ENCODE measurements around the gene TOP3A. TPM values are rescaled to one million over a fixed set of nuclear protein-coding genes. Genes with fewer than 3 reads are reported as not detected.
"Not testable (repeated sequence)": the region's sequence is repeated elsewhere in the genome, so short reads cannot be mapped to it uniquely, and the experiment has no call there.

TOP3A gene, protein sequence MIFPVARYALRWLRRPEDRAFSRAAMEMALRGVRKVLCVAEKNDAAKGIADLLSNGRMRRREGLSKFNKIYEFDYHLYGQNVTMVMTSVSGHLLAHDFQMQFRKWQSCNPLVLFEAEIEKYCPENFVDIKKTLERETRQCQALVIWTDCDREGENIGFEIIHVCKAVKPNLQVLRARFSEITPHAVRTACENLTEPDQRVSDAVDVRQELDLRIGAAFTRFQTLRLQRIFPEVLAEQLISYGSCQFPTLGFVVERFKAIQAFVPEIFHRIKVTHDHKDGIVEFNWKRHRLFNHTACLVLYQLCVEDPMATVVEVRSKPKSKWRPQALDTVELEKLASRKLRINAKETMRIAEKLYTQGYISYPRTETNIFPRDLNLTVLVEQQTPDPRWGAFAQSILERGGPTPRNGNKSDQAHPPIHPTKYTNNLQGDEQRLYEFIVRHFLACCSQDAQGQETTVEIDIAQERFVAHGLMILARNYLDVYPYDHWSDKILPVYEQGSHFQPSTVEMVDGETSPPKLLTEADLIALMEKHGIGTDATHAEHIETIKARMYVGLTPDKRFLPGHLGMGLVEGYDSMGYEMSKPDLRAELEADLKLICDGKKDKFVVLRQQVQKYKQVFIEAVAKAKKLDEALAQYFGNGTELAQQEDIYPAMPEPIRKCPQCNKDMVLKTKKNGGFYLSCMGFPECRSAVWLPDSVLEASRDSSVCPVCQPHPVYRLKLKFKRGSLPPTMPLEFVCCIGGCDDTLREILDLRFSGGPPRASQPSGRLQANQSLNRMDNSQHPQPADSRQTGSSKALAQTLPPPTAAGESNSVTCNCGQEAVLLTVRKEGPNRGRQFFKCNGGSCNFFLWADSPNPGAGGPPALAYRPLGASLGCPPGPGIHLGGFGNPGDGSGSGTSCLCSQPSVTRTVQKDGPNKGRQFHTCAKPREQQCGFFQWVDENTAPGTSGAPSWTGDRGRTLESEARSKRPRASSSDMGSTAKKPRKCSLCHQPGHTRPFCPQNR
- total RNA-seq (2014; rRNA removed; shearing (Covaris generic)), result 29.3 and 35.3 TPM in 2 replicates
- polyA plus RNA-seq (2014; cell fraction: nucleus; rRNA removed), result 38.3 and 73.9 TPM in 2 replicates

GRCh38 chr17:18314731-18315561 lies at the start of gene TOP3A, which contains the start of gene SMCR8:
Gene TOP3A (minus strand): TSS chr17:18314994. CDS start chr17:18314778, 216 bp downstream.
Gene SMCR8 (plus strand): TSS chr17:18315293. CDS start chr17:18315790, 497 bp downstream.
- DNase-seq (ENCODE audit: extremely low read depth, low read depth), result peak; percentile 97

GRCh38 chr17:18364166-18364565 lies 49.4 kb upstream of the TOP3A start:
- no peak for DNase-seq (ENCODE audit: extremely low read depth, low read depth)

GRCh38 chr17:18363101-18364049 lies 48.6 kb upstream of the TOP3A start, which contains the start of gene SHMT1:
Gene SHMT1 (minus strand): TSS chr17:18363550. CDS start chr17:18355981, 7,569 bp downstream.
- DNase-seq (ENCODE audit: extremely low read depth, low read depth), result peak; percentile 89

DNA sequence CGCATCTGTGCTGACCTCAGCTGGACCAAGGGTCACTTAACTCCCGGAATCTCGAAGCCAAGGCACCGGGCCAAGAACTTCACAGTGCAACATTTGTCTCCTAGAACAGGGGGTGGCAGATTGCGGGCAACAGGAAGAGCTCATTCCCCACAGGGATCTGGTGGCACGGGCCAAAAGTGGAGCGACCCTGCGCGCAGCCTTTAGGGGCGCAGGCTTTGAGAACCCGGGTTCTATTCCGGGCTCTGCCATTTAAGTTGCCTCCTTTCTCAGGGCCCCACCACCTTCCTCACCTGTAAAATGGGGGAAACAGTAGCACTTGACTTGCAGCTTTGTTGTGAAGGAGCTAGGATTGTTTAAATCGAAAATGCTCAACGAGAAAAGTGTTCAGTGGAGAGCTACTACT lies 47.9 kb upstream of the TOP3A start:
- no peak for DNase-seq (ENCODE audit: extremely low read depth, low read depth)

- no peak for DNase-seq (ENCODE audit: extremely low read depth, low read depth)
Measured at GRCh38 chr17:18361837-18362697, 47.3 kb upstream of the TOP3A start.

DNA sequence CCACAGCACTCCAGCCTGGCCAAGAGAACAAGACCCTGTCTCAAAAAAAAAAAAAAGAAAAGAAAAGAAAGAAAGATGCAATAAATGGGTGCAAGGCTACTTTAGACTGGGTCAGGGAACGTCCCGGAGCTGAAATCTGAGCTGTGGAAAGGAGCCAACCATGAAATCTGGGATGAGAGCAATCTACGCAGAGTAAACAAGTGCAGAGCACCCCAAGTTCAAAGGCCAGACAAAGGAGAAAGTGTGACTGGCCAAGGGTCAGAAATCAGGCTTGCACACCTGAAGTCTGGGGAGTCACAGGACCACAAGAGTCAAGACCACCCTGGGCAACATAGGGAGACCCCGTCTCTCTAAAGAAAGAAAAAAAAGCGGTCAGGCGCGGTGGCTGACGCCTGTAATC lies 45.7 kb upstream of the TOP3A start:
- DNase-seq (ENCODE audit: extremely low read depth, low read depth), result no peak

- DNase-seq (ENCODE audit: extremely low read depth, low read depth), result no peak
Measured at GRCh38 chr17:18356624-18357023, 41.8 kb upstream of the TOP3A start.

GRCh38 chr17:18353541-18353940 lies 38.7 kb upstream of the TOP3A start:
- no peak for DNase-seq (ENCODE audit: extremely low read depth, low read depth)

GRCh38 chr17:18344021-18344420 lies 29.2 kb upstream of the TOP3A start:
- DNase-seq (ENCODE audit: extremely low read depth, low read depth), result no peak

GRCh38 chr17:18339933-18340332 lies 25.1 kb upstream of the TOP3A start:
- DNase-seq (ENCODE audit: extremely low read depth, low read depth), result no peak

- DNase-seq (ENCODE audit: extremely low read depth, low read depth), result not testable (repeated sequence)
Measured at GRCh38 chr17:18338158-18338557, 23.4 kb upstream of the TOP3A start.

GRCh38 chr17:18332909-18333489 lies 18.2 kb upstream of the TOP3A start:
- no peak for DNase-seq (ENCODE audit: extremely low read depth, low read depth)

DNA sequence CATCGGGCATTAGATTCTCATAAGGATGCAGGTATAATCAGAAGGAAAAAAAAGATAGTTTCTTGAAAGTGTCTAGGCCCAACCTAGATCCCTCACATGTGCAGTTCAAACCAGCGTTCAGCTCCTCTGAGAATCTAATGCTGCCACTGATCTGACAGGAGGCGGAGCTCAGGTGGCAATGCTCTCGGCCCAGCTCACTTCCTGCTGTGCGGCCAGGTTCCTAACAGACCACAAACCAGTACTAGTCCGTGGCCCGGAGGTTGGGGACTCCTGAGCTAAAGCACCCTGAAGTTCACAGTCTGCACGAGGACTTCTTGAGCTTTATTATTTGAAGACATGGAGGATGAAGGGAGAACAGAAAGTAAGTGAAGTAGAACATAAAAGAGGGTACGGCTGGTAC lies 17.1 kb upstream of the TOP3A start:
- DNase-seq (ENCODE audit: extremely low read depth, low read depth), result no peak

- no peak for DNase-seq (ENCODE audit: extremely low read depth, low read depth)
Measured at GRCh38 chr17:18328643-18329204, 13.9 kb upstream of the TOP3A start.

GRCh38 chr17:18327556-18327955 lies 12.8 kb upstream of the TOP3A start:
- no peak for DNase-seq (ENCODE audit: extremely low read depth, low read depth)

DNA sequence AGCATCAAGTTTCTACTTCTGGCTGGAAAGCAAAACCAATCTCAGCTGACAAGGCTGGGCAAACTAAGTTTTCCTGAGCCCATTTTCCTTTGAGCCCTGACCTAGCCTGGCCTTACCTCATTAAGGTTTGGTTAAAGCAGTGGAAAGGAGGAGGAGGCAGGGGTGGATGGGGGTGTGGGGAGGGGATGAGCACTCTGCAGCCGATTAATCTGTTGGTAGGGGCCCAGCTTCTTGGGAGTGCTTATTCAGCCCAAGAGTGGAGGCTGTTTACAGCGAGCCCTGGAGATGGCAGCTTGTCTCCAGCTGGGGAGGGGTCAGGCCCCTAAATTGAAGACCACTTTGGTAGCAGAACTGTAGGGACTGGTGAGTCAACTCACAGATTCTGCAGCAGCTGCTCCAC lies 12.3 kb upstream of the TOP3A start:
- no peak for DNase-seq (ENCODE audit: extremely low read depth, low read depth)

- no peak for DNase-seq (ENCODE audit: extremely low read depth, low read depth)
Measured at GRCh38 chr17:18326572-18326971, 11.8 kb upstream of the TOP3A start.

Data from NCI-H460 (cell line).